HG02870 (cell line): ENCODE data around the gene RANBP10.
"Not testable (repeated sequence)": the region's sequence is repeated elsewhere in the genome, so short reads cannot be mapped to it uniquely, and the experiment has no call there.

Experiments used
- ATAC-seq: cut with Tn5 transposase; IDR thresholded peaks from one replicate; pipeline ENCODE4 v1.9.1; 2021; ENCODE audit warnings: mild to moderate bottlenecking, moderate library complexity; ENCODE audit not compliant: unreplicated experiment

The RANBP10 gene

DNA sequence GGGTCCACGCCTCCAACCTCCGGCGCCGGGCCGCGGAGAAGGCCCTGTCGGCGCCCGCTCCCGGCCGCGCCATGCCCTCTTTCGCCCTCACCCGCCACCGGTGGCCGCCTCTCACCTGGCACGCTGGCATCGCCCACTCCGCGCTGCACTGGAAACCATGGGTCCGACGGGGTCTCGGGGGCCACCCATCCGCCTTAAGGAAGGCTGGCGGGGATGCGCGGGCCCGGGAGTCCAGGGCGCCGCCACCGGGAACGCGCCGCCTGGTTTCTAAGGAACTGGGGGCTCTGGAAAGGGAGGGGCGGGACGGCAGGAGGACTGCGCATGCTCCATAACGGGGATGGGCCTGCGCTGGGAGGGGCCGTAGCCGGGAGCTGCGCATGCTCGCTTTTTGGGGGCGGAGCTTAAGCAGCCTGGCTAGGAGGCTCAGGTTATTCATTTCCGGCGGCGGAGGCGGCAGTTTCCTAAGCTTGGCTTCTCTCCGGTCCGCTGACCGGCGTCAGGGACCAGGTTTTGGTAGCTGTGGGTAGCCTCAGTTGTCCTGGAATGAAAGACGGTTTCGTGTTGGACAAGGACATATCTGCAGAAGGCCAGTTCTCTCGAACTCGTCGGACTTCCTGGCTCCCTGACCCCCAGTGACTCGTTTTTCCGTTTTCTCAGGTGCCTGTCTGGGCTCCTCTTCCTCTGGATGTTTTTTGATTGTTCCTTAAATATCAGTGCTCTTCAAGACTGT is 87.1 kb downstream of the RANBP10 start, which contains the start of gene GFOD2:
Gene GFOD2, minus strand, starts transcription at position 269 of the 730 bp plus-strand sequence. CDS start 33,601 bp downstream, outside the sequence.
- peak; percentile 84 for ATAC-seq

GRCh38 chr16:67718668-67719047 is 87.7 kb downstream of the RANBP10 start:
- no peak for ATAC-seq

- ATAC-seq, result no peak
Measured at GRCh38 chr16:67716097-67716496, 90.3 kb downstream of the RANBP10 start.

DNA sequence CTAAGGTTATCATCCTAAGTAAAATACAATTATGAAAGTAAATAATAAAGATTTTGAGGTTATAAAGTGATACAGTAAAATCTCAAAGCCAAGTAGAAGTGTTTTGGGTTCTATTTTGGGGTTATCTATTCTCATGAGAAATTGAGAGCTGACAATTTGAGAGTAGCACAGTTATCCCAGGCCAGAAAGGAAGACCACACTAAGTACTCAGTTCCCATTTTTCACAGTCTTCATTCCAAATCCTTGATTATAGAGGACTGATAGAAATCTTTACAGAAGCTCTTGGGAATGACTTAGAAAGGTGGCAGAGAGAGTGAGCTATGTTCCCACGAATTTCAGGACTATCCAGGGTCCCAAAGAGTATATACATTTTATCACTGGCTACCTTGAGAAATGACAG is 91.8 kb downstream of the RANBP10 start:
- ATAC-seq, result no peak

DNA sequence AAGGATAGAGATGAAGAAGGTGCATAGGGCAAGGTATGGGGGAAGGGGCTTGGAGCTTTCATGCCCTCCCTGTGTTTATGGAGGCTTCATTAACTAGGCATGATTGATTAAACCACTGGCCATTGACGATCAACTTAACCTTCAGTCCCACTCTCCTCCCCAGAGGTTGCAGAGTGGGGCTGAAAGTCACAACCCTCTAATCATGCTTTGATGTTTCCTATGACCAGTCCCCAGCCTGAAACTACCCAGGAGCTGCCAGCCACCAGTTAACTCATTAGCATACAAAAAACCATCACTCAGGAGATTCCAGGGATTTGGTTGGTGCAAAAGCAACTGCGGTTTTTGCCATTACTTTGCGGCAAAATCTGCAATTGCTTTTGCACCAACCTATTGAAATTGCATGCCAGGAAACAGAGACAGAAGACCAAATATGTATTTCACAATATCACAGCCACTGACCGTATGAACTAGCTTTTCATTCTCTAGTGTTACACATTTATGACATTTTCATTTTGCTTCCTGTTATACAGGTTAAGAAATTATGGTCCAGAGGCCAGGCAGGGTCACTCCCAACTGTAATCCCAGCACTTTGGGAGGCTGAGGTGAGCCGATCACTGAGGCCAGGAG is 92.6 kb downstream of the RANBP10 start:
- no peak for ATAC-seq

GRCh38 chr16:67710607-67711006 is 95.8 kb downstream of the RANBP10 start:
- no peak for ATAC-seq

DNA sequence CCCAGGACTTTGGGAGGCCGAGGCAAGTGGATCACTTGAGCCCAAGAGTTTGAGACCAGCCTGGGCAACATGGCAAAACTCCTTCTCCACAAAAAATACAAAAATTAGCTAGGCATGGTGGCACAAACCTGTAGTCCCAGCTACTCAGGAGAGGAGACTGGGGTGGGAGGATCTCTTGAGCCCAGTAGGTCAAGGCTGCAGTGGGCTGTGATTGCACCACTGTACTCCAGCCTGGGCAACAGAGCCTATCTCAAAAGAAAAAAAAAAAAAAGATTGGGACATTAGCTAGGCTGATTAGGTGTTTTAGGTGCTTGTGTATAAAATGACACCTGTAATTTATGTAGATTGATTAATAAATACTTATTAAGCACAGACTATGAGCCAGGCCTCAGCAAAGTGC is 97.3 kb downstream of the RANBP10 start:
- no peak for ATAC-seq

GRCh38 chr16:67708368-67708771 is 98.0 kb downstream of the RANBP10 start:
- ATAC-seq, result no peak

DNA sequence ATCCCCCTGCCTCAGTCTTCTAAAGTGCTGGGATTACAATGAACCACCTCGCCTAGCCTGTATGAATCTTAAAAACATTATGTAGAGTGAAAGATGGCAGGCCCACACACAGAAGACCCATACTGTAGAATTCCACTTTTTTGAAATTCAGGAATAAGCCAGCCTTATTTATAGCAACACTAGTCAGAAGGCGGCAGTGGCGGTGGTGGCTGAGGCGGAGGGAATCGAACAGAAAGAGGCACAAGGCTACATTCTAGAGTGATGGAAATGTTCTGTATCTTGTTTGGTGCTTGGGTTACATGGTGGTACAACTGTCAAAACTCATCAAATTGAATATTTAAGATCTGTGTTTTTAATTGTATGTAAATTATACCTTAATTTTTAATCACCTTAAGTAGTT is 98.6 kb downstream of the RANBP10 start:
- ATAC-seq, result no peak

GRCh38 chr16:67707210-67707609 is 99.2 kb downstream of the RANBP10 start:
- ATAC-seq, result no peak

GRCh38 chr16:67704110-67704509 is 102.2 kb downstream of the RANBP10 start:
- no peak for ATAC-seq

DNA sequence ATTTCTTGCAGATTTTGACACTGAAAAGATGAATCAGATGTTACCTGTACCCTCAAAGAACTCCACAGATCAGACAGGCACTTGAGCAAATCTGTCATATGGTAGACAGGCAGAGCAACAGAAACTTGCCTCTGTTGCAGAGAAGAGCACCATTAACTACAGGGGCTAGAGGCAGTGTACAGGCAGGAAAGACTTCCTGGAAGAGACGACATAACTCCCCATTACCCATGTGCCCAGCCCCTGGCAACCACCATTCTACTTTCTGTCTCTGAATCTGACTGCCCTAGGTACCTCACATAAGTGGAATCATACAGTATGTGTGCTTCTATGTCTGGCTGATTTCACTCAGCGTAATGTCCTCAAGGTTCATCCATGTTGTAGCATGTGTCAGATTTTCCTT is 102.7 kb downstream of the RANBP10 start:
- no peak for ATAC-seq

- ATAC-seq, result no peak
Measured at GRCh38 chr16:67702130-67702529, 104.2 kb downstream of the RANBP10 start.

DNA sequence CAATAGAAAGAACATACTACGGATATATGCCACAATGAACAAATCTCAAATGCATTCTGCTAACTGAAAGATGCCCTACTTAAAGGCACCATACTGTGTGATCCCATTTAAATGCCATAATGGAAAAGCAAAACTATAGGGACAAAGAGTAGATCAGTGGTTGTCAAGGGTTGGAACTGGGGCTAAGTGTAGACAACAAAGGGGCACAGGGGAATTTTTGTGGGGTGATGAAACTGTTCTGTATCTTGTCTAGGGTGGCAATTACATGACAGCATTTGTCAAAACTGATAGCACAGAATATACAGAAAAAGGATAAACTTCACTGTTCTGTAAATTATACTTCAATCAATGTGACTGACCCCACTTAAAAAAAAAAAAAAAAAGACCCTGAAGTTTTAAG is 104.9 kb downstream of the RANBP10 start:
- no peak for ATAC-seq

GRCh38 chr16:67699265-67699664 is 107.1 kb downstream of the RANBP10 start:
- no peak for ATAC-seq

DNA sequence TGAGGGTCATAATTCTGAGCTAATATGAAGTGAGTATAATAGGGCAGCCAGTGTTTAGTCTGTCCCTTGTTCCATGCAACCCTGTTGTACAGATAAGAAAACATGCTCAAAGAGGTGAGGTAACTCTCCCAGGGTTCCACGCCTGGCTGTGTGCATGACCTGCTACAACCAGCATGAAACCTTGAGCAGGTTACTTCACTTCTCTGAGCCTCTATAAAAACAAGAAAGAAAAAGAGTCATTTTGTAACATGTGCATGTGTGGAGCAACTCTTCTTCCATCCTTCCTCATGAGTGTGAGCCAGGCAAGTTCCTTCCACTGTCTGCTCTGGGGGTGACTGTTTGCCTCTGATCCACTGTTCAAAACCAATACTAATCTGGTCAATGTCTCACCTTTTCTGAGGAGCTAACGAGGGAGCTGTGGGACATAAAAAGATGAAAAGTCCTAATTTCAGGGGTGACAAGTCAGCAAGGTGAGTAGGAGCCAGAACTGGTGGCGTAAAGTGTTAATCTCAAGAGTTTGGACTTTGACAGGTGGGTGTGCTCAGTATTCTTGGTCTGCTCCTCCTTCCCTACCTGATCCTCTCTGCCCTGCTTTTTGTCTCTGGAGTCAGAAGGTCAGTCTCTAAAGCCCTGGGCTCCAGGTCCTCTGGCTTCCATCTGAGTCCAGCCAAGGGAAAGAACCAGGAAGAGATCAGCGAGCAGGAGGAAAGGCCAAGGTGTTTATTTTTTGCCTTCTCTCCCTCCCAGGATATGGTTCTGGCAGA is 108.8 kb downstream of the RANBP10 start:
- no peak for ATAC-seq

DNA sequence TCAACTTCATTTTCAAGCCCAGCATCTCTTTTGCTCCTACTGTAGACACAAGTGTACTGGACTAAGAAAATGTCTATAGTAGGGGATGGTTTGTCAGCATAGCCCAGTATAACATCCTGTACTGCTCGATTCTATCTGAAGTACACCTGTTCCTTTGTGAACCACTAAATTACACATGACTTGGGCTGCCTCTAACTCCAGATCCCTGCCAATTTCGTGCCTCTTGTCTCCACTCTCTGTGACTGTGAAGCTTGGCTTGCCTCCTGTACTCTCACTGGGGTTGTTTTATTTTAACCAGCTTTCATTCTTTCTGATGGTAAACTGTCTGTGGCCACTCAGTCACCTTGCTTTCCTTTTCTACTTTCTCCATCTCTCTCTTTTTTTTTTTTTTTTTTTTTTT is 111.7 kb downstream of the RANBP10 start:
- ATAC-seq, result no peak

GRCh38 chr16:67693517-67694285 is 112.7 kb downstream of the RANBP10 start:
- not testable (repeated sequence) for ATAC-seq

GRCh38 chr16:67685388-67686112 is 120.8 kb downstream of the RANBP10 start:
- no peak for ATAC-seq

- ATAC-seq, result no peak
Measured at GRCh38 chr16:67683767-67684166, 122.6 kb downstream of the RANBP10 start.
